ENCODE results near the gene PPM1B. TPM values are rescaled to one million over a fixed set of nuclear protein-coding genes. Genes with fewer than 3 reads are reported as not detected.

The PPM1B gene
- total RNA-seq, 2 donors from 2014 or later, result 50.8 to 77.9 TPM

GRCh38 chr2:44215827-44216226, 47.2 kb downstream of the PPM1B start:
- DNase-seq, result no peak
- no peak for TF ChIP-seq CTCF (IDR thresholded peaks at IDR 0.05)
- Histone ChIP-seq H3K27me3 (no peaks in the 10 kb centered on the region), H3K9me3 (no peaks in the 10 kb centered on the region), H3K36me3 (no peaks in the 10 kb centered on the region), H3K4me3 (no peak overlapping the region), H3K9ac (ENCODE audit: low read depth in 2 of 2, low read length in 2 of 2) (no peak overlapping the region), H3K27ac (no peak overlapping the region), H3K4me1 (no peaks in the 10 kb centered on the region)
- intact Hi-C loops (cut with DNase I), result no loop called here

- Histone ChIP-seq H3K9me3 (no peaks in the 10 kb centered on the region), H3K9ac (ENCODE audit: low read depth in 2 of 2, low read length in 2 of 2) (no peak overlapping the region), H3K4me3 (no peak overlapping the region), H3K27ac (no peak overlapping the region), H3K36me3 (no peaks in the 10 kb centered on the region), H3K27me3 (no peaks in the 10 kb centered on the region), H3K4me1 (no peaks in the 10 kb centered on the region)
- no peak for TF ChIP-seq CTCF (IDR thresholded peaks at IDR 0.05)
- DNase-seq, result no peak
- intact Hi-C loops (cut with DNase I), result no loop called here
These were observed 50.1 kb downstream of the PPM1B start for GRCh38 chr2:44218771-44219170.

- no peak for TF ChIP-seq CTCF (IDR thresholded peaks at IDR 0.05)
- Histone ChIP-seq H3K4me3 (no peak overlapping the region), H3K4me1 (no peaks in the 10 kb centered on the region), H3K9me3 (no peaks in the 10 kb centered on the region), H3K27ac (no peak overlapping the region), H3K36me3 (no peaks in the 10 kb centered on the region), H3K27me3 (no peaks in the 10 kb centered on the region), H3K9ac (ENCODE audit: low read depth in 2 of 2, low read length in 2 of 2) (no peak overlapping the region)
- DNase-seq, result no peak
- intact Hi-C loops (cut with DNase I), result no loop called here
These were observed 58.1 kb downstream of the PPM1B start for GRCh38 chr2:44226753-44227152.

GRCh38 chr2:44230378-44230777, 61.7 kb downstream of the PPM1B start:
- Histone ChIP-seq H3K27me3 (no peaks in the 10 kb centered on the region), H3K9me3 (no peaks in the 10 kb centered on the region), H3K4me1 (no peaks in the 10 kb centered on the region), H3K27ac (no peak overlapping the region), H3K36me3 (no peaks in the 10 kb centered on the region), H3K4me3 (no peak overlapping the region), H3K9ac (ENCODE audit: low read depth in 2 of 2, low read length in 2 of 2) (no peak overlapping the region)
- intact Hi-C loops (cut with DNase I), result loop anchor here (10.0 kb wide), 1 partner anchor 146 kb away; no protein-coding TSS in a partner anchor
- DNase-seq, result no peak
- no peak for TF ChIP-seq CTCF (IDR thresholded peaks at IDR 0.05)

GRCh38 chr2:44233450-44234128, 64.9 kb downstream of the PPM1B start:
- Histone ChIP-seq H3K27me3 (no peaks in the 10 kb centered on the region), H3K36me3 (no peaks in the 10 kb centered on the region), H3K9me3 (no peaks in the 10 kb centered on the region), H3K9ac (ENCODE audit: low read depth in 2 of 2, low read length in 2 of 2) (no peak overlapping the region), H3K4me1 (no peaks in the 10 kb centered on the region), H3K27ac (no peak overlapping the region), H3K4me3 (no peak overlapping the region)
- intact Hi-C loops (cut with DNase I), result loop anchor here (10.0 kb wide), 1 partner anchor 149 kb away; no protein-coding TSS in a partner anchor
- no peak for TF ChIP-seq CTCF (IDR thresholded peaks at IDR 0.05)
- DNase-seq, result no peak
